Panc1 (cell line): ENCODE data around the gene PSMC6.

ENCODE experiments used
- POLR2AphosphoS5 ChIP-seq: IDR thresholded peaks from 2 replicates; pipeline ENCODE4 v1.6.1; 2012; ENCODE audit warnings: mild to moderate bottlenecking, low read depth, low read length, moderate library complexity
- SIN3A ChIP-seq: IDR thresholded peaks from 2 replicates; pipeline ENCODE4 v1.6.1; 2012; ENCODE audit warnings: low read depth, mild to moderate bottlenecking, low read length, moderate library complexity, borderline replicate concordance; ENCODE audit not compliant: insufficient read depth
- TF ChIP-seq, protein P1 (sequence below): fragments of 450-650 bp; IDR thresholded peaks from 2 replicates; pipeline ENCODE4 v1.5.1; 2017; ENCODE audit warnings: mild to moderate bottlenecking
- TF ChIP-seq, protein P2 (sequence below), 2 experiments: IDR thresholded peaks; 2 replicates each; pipeline ENCODE4 v1.6.1; 2011 to 2012; ENCODE audit warnings: low read depth in 2 of 2, control low read depth in 1 of 2, low read length in 1 of 2, mild to moderate bottlenecking in 1 of 2, moderate library complexity in 1 of 2; ENCODE audit not compliant: insufficient read depth in 1 of 2

DNA sequence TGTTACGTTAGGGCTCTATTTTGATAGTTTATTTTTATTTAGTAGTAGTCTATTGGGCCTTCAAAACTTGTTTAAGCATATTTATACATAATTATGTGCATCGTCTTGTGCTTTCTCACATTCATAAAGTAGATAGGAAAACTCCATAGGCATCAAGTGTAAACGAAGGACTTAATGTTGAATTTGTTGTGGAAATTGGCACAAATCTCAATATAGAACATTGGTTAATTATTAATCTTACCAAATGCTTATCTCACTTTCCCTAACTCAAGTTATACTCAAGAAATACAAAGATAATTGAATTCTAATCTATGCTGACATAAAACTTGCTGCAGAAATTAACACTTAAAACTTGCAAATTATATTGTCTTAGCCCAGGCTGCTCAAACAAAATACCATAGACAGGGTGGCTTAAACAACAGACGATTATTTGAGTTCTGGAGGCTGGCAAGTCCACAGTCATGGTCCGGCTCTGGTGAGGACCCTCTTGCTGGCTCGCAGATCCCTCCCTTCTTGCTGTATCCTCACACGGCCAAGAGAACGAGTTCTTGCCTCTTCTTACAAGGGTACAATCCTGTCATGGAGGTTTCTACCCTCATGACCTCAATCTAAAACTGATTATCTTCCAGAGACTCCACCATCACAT, 41.8 kb downstream of the PSMC6 start:
- TF ChIP-seq, protein P1, sequence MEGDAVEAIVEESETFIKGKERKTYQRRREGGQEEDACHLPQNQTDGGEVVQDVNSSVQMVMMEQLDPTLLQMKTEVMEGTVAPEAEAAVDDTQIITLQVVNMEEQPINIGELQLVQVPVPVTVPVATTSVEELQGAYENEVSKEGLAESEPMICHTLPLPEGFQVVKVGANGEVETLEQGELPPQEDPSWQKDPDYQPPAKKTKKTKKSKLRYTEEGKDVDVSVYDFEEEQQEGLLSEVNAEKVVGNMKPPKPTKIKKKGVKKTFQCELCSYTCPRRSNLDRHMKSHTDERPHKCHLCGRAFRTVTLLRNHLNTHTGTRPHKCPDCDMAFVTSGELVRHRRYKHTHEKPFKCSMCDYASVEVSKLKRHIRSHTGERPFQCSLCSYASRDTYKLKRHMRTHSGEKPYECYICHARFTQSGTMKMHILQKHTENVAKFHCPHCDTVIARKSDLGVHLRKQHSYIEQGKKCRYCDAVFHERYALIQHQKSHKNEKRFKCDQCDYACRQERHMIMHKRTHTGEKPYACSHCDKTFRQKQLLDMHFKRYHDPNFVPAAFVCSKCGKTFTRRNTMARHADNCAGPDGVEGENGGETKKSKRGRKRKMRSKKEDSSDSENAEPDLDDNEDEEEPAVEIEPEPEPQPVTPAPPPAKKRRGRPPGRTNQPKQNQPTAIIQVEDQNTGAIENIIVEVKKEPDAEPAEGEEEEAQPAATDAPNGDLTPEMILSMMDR, result no peak
- TF ChIP-seq POLR2AphosphoS5 (no peak), SIN3A (no peak)
- TF ChIP-seq, protein P2, sequence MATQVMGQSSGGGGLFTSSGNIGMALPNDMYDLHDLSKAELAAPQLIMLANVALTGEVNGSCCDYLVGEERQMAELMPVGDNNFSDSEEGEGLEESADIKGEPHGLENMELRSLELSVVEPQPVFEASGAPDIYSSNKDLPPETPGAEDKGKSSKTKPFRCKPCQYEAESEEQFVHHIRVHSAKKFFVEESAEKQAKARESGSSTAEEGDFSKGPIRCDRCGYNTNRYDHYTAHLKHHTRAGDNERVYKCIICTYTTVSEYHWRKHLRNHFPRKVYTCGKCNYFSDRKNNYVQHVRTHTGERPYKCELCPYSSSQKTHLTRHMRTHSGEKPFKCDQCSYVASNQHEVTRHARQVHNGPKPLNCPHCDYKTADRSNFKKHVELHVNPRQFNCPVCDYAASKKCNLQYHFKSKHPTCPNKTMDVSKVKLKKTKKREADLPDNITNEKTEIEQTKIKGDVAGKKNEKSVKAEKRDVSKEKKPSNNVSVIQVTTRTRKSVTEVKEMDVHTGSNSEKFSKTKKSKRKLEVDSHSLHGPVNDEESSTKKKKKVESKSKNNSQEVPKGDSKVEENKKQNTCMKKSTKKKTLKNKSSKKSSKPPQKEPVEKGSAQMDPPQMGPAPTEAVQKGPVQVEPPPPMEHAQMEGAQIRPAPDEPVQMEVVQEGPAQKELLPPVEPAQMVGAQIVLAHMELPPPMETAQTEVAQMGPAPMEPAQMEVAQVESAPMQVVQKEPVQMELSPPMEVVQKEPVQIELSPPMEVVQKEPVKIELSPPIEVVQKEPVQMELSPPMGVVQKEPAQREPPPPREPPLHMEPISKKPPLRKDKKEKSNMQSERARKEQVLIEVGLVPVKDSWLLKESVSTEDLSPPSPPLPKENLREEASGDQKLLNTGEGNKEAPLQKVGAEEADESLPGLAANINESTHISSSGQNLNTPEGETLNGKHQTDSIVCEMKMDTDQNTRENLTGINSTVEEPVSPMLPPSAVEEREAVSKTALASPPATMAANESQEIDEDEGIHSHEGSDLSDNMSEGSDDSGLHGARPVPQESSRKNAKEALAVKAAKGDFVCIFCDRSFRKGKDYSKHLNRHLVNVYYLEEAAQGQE (IDR thresholded peaks at IDR 0.05; ENCODE audit: insufficient read depth in 1 of 2, low read depth in 2 of 2, low read length in 1 of 2), result no peak
